Measurements from ENCODE around the gene SLC2A4.
"Not testable (repeated sequence)": the region's sequence is repeated elsewhere in the genome, so short reads cannot be mapped to it uniquely, and the experiment has no call there.

Gene SLC2A4

GRCh38 chr17:7329997-7330637 is 48.6 kb downstream of the SLC2A4 start:
- Histone ChIP-seq H3K9me3 (replicated peaks; ENCODE audit: insufficient read depth, low read length) (no peaks in the 10 kb centered on the region), H3K4me1 (ENCODE audit: low read length) (peaks cover 19% of the 10 kb centered on the region), H3K27ac (ENCODE audit: low read length) (peak overlapping the region; percentile 82), H3K9ac (ENCODE audit: low read length) (peak overlapping the region; percentile 88; the same call in 1 of the 2 replicates), H3K36me3 (replicated peaks; ENCODE audit: insufficient read depth, low read length) (no peaks in the 10 kb centered on the region), H4K20me1 (ENCODE audit: insufficient read depth, low read length) (no peaks in the 10 kb centered on the region), H3K79me2 (ENCODE audit: low read length) (peaks cover 18% of the 10 kb centered on the region), H3F3A (ENCODE audit: insufficient read depth, low read length) (peaks cover 9% of the 10 kb centered on the region), H3K4me2 (ENCODE audit: low read depth, low read length) (peak overlapping the region; percentile 82), H3K9me2 (replicated peaks; ENCODE audit: insufficient read depth, low read length) (no peaks in the 10 kb centered on the region), H2AFZ (ENCODE audit: low read length) (peak overlapping the region; percentile 93), H3K4me3 (ENCODE audit: low read length) (peak overlapping the region; percentile 98), H3K27me3 (replicated peaks; ENCODE audit: insufficient read depth, low read length) (no peaks in the 10 kb centered on the region)
- TF ChIP-seq EZH2 (optimal IDR thresholded peaks at IDR 0.05; ENCODE audit: low read depth, low read length), result no peak
- DNase-seq, result peak; percentile 83

- Histone ChIP-seq H3K79me2 (ENCODE audit: low read length) (peaks cover 18% of the 10 kb centered on the region), H2AFZ (ENCODE audit: low read length) (peak overlapping the region; percentile 93), H3K9me3 (replicated peaks; ENCODE audit: insufficient read depth, low read length) (no peaks in the 10 kb centered on the region), H3K9ac (ENCODE audit: low read length) (peak overlapping the region; percentile 35; the same call in 1 of the 2 replicates), H3K4me3 (ENCODE audit: low read length) (peak overlapping the region; percentile 98), H4K20me1 (ENCODE audit: insufficient read depth, low read length) (no peaks in the 10 kb centered on the region), H3K4me2 (ENCODE audit: low read depth, low read length) (peak overlapping the region; percentile 82), H3K9me2 (replicated peaks; ENCODE audit: insufficient read depth, low read length) (no peaks in the 10 kb centered on the region), H3K4me1 (ENCODE audit: low read length) (peaks cover 19% of the 10 kb centered on the region), H3K36me3 (replicated peaks; ENCODE audit: insufficient read depth, low read length) (no peaks in the 10 kb centered on the region), H3F3A (ENCODE audit: insufficient read depth, low read length) (peaks cover 9% of the 10 kb centered on the region), H3K27ac (ENCODE audit: low read length) (no peak overlapping the region), H3K27me3 (replicated peaks; ENCODE audit: insufficient read depth, low read length) (no peaks in the 10 kb centered on the region)
- DNase-seq, result no peak
- TF ChIP-seq CTCF (IDR thresholded peaks at IDR 0.05; ENCODE audit: low read length) (no peak), EZH2 (optimal IDR thresholded peaks at IDR 0.05; ENCODE audit: low read depth, low read length) (no peak), EZH2phosphoT487 (IDR thresholded peaks at IDR 0.05; ENCODE audit: low read length) (no peak)
Measured at GRCh38 chr17:7330638-7331015, 49.1 kb downstream of the SLC2A4 start.

- H3F3A ChIP-seq (ENCODE audit: insufficient read depth, low read length), result peaks cover 9% of the 10 kb centered on the region
- H3K4me1 ChIP-seq (ENCODE audit: low read length), result peaks cover 22% of the 10 kb centered on the region
- H3K27ac ChIP-seq (ENCODE audit: low read length), result peak overlapping the region; percentile 19; the same call in 1 of the 2 replicates
- peak overlapping the region; percentile 14; the same call in 1 of the 2 replicates for H2AFZ ChIP-seq (ENCODE audit: low read length)
- DNase-seq, result no peak
- H3K36me3 ChIP-seq (replicated peaks; ENCODE audit: insufficient read depth, low read length), result no peaks in the 10 kb centered on the region
- peak overlapping the region; percentile 38; the same call in 1 of the 2 replicates for H3K4me2 ChIP-seq (ENCODE audit: low read depth, low read length)
- no peak overlapping the region for H3K4me3 ChIP-seq (ENCODE audit: low read length)
- H3K9me2 ChIP-seq (replicated peaks; ENCODE audit: insufficient read depth, low read length), result no peaks in the 10 kb centered on the region
- no peaks in the 10 kb centered on the region for H4K20me1 ChIP-seq (ENCODE audit: insufficient read depth, low read length)
- H3K79me2 ChIP-seq (ENCODE audit: low read length), result peaks cover 27% of the 10 kb centered on the region
- H3K9me3 ChIP-seq (replicated peaks; ENCODE audit: insufficient read depth, low read length), result no peaks in the 10 kb centered on the region
- H3K9ac ChIP-seq (ENCODE audit: low read length), result no peak overlapping the region
- TF ChIP-seq EZH2phosphoT487 (IDR thresholded peaks at IDR 0.05; ENCODE audit: low read length) (no peak), EZH2 (optimal IDR thresholded peaks at IDR 0.05; ENCODE audit: low read depth, low read length) (no peak), CTCF (IDR thresholded peaks at IDR 0.05; ENCODE audit: low read length) (no peak)
- H3K27me3 ChIP-seq (replicated peaks; ENCODE audit: insufficient read depth, low read length), result no peaks in the 10 kb centered on the region
Measured at GRCh38 chr17:7332111-7332510, 50.6 kb downstream of the SLC2A4 start.

GRCh38 chr17:7332600-7333069 is 51.1 kb downstream of the SLC2A4 start:
- not testable (repeated sequence) for H4K20me1 ChIP-seq (ENCODE audit: insufficient read depth, low read length); H3K27me3 ChIP-seq (replicated peaks; ENCODE audit: insufficient read depth, low read length); H3K36me3 ChIP-seq (replicated peaks; ENCODE audit: insufficient read depth, low read length); H3K9me3 ChIP-seq (replicated peaks; ENCODE audit: insufficient read depth, low read length); H3F3A ChIP-seq (ENCODE audit: insufficient read depth, low read length); H3K9me2 ChIP-seq (replicated peaks; ENCODE audit: insufficient read depth, low read length); H3K9ac ChIP-seq (ENCODE audit: low read length); H3K4me3 ChIP-seq (ENCODE audit: low read length)
- peak overlapping the region; percentile 19; the same call in 1 of the 2 replicates for H3K27ac ChIP-seq (ENCODE audit: low read length)
- peaks cover 22% of the 10 kb centered on the region for H3K4me1 ChIP-seq (ENCODE audit: low read length)
- H3K4me2 ChIP-seq (ENCODE audit: low read depth, low read length), result peak overlapping the region; percentile 38; the same call in 1 of the 2 replicates
- H2AFZ ChIP-seq (ENCODE audit: low read length), result peak overlapping the region; percentile 14; the same call in 1 of the 2 replicates
- H3K79me2 ChIP-seq (ENCODE audit: low read length), result peaks cover 27% of the 10 kb centered on the region
- peak; percentile 59 for DNase-seq
